ENCODE data around the gene CTIF.

- TF ChIP-seq CTCF (IDR thresholded peaks at IDR 0.05) = no peak
- no peak for TF ChIP-seq POLR2A (IDR thresholded peaks at IDR 0.05)
Observed at GRCh38 chr18:48819276-48819675, 280.4 kb downstream of the CTIF start.

All from heart left ventricle (tissue), 13 donors.